Loucy (cell line): ENCODE measurements around the gene PRUNE2.
A peak's percentile ranks its signal among the peaks of the same experiment; 100 is the strongest.

Experiments
- H2AFZ ChIP-seq: fragments of 200-600 bp; sonication (generic); 2 replicates; pipeline ENCODE4 v1.6.0; 2016; ENCODE audit warnings: antibody characterized with exemption, mild to moderate bottlenecking, low read length, moderate library complexity
- H3F3A ChIP-seq: fragments of 200-600 bp; 2 replicates; pipeline ENCODE4 v1.6.0; 2016; ENCODE audit warnings: antibody characterized with exemption, low read depth, mild to moderate bottlenecking
- H3K27me3 ChIP-seq: fragments of 200-600 bp; sonication (generic); 2 replicates; pipeline ENCODE4 v1.6.1; 2014; ENCODE audit warnings: low read length, mild to moderate bottlenecking; ENCODE audit not compliant: insufficient read depth, poor library complexity, severe bottlenecking
- H3K36me3 ChIP-seq: fragments of 200-600 bp; sonication (generic); 2 replicates; pipeline ENCODE4 v1.6.1; 2016; ENCODE audit warnings: low read length; ENCODE audit not compliant: insufficient read depth
- H3K4me1 ChIP-seq: fragments of 200-600 bp; sonication (generic); 2 replicates; pipeline ENCODE4 v1.5.1; 2014; ENCODE audit warnings: low read length, mild to moderate bottlenecking; ENCODE audit not compliant: insufficient read depth, poor library complexity, severe bottlenecking
- H3K4me2 ChIP-seq: fragments of 200-600 bp; sonication (generic); 2 replicates; pipeline ENCODE4 v1.6.0; 2014; ENCODE audit warnings: antibody characterized with exemption, low read length, low read depth, mild to moderate bottlenecking; ENCODE audit not compliant: poor library complexity, severe bottlenecking
- H3K4me3 ChIP-seq: fragments of 200-600 bp; sonication (generic); 2 replicates; pipeline ENCODE4 v1.5.1; 2014; ENCODE audit warnings: low read length, mild to moderate bottlenecking, mixed read lengths; ENCODE audit not compliant: poor library complexity, severe bottlenecking
- H3K79me2 ChIP-seq: fragments of 200-600 bp; sonication (generic); 2 replicates; pipeline ENCODE4 v1.6.1; 2014; ENCODE audit warnings: low read length; ENCODE audit not compliant: insufficient read depth
- H3K9ac ChIP-seq: fragments of 200-600 bp; sonication (generic); 2 replicates; pipeline ENCODE4 v1.6.0; 2014; ENCODE audit warnings: mild to moderate bottlenecking, low read depth, low read length, moderate library complexity; ENCODE audit not compliant: poor library complexity, severe bottlenecking
- H3K9me2 ChIP-seq: fragments of 200-600 bp; sonication (generic); replicated peaks from 2 replicates; pipeline ENCODE4 v1.6.1; 2016; ENCODE audit warnings: low read depth, low read length, mixed read lengths
- H3K9me3 ChIP-seq: fragments of 200-600 bp; sonication (generic); 2 replicates; pipeline ENCODE4 v1.6.1; 2014; ENCODE audit warnings: mild to moderate bottlenecking, antibody characterized with exemption, low read length, low read depth; ENCODE audit not compliant: insufficient read depth
- H4K20me1 ChIP-seq: fragments of 200-600 bp; sonication (generic); 2 replicates; pipeline ENCODE4 v1.6.0; 2014; ENCODE audit warnings: antibody characterized with exemption, low read length, mild to moderate bottlenecking; ENCODE audit not compliant: insufficient read depth, poor library complexity, severe bottlenecking
- EZH2phosphoT487 ChIP-seq: fragments of 200-600 bp; IDR thresholded peaks from 2 replicates; pipeline ENCODE4 v1.6.1; 2018; ENCODE audit warnings: antibody characterized with exemption, mild to moderate bottlenecking, moderate library complexity, borderline replicate concordance
- TF ChIP-seq, protein P1 (sequence below): fragments of 200-600 bp; sonication (generic); conservative IDR thresholded peaks from 2 replicates; pipeline ENCODE4 v1.5.1; 2014; ENCODE audit warnings: mild to moderate bottlenecking, antibody characterized with exemption, low read length

Gene PRUNE2

DNA sequence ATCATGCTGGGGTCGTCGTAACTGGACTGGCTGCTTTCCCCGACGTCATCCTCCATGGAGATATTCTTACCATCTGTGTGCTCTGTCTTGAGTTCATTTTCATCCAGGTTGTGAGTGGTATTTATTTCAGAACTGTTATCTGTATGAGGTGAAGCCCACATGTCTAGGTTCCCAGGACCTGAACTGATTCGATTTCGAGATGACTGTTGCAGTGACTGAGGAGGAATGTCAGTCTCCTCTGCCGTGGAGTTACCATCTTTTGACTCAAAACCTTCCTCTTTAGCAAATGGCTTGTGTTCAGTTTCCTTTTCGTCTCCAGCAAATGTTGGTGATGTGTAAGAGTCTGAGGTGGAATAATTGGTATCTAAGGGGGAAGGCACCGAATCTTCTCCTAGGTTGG, 196.9 kb downstream of the PRUNE2 start:
- H3K27me3 ChIP-seq = peaks cover 4% of the 10 kb centered on the region
- H3K4me3 ChIP-seq = no peak overlapping the region
- no peak overlapping the region for H2AFZ ChIP-seq
- H3F3A ChIP-seq = no peaks in the 10 kb centered on the region
- no peak overlapping the region for H3K4me2 ChIP-seq
- H3K79me2 ChIP-seq = no peaks in the 10 kb centered on the region
- no peaks in the 10 kb centered on the region for H3K9me2 ChIP-seq
- no peak for TF ChIP-seq EZH2phosphoT487
- TF ChIP-seq, protein P1, sequence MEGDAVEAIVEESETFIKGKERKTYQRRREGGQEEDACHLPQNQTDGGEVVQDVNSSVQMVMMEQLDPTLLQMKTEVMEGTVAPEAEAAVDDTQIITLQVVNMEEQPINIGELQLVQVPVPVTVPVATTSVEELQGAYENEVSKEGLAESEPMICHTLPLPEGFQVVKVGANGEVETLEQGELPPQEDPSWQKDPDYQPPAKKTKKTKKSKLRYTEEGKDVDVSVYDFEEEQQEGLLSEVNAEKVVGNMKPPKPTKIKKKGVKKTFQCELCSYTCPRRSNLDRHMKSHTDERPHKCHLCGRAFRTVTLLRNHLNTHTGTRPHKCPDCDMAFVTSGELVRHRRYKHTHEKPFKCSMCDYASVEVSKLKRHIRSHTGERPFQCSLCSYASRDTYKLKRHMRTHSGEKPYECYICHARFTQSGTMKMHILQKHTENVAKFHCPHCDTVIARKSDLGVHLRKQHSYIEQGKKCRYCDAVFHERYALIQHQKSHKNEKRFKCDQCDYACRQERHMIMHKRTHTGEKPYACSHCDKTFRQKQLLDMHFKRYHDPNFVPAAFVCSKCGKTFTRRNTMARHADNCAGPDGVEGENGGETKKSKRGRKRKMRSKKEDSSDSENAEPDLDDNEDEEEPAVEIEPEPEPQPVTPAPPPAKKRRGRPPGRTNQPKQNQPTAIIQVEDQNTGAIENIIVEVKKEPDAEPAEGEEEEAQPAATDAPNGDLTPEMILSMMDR = no peak
- peaks cover 3% of the 10 kb centered on the region for H3K4me1 ChIP-seq
- no peaks in the 10 kb centered on the region for H4K20me1 ChIP-seq
- no peaks in the 10 kb centered on the region for H3K36me3 ChIP-seq
- no peaks in the 10 kb centered on the region for H3K9me3 ChIP-seq
- no peak overlapping the region for H3K9ac ChIP-seq

DNA sequence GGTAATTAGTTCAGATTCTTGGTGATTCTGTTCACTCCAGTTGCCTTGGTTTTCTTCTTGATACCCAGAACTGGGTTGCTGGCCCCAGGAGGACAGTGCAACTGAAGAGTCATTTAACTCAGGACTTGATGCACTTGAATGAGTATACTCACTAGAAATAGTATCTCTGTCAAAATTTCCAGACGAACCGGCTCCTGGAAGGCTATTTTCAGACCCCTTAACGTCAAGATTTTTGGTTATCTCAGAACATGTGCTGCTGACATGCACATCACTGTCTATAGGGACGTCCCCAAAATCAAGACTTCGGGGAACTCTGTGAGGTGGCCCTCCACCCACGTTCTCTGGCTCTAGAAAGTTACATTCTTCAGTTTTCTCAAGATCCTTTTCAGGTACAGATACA, 198.4 kb downstream of the PRUNE2 start:
- no peaks in the 10 kb centered on the region for H4K20me1 ChIP-seq
- peaks cover 4% of the 10 kb centered on the region for H3K27me3 ChIP-seq
- TF ChIP-seq EZH2phosphoT487 = no peak
- TF ChIP-seq, protein P1 = no peak
- no peak overlapping the region for H3K4me2 ChIP-seq
- H3F3A ChIP-seq = no peaks in the 10 kb centered on the region
- H3K4me3 ChIP-seq = no peak overlapping the region
- peaks cover 3% of the 10 kb centered on the region for H3K4me1 ChIP-seq
- H3K9me2 ChIP-seq = no peaks in the 10 kb centered on the region
- no peaks in the 10 kb centered on the region for H3K79me2 ChIP-seq
- H3K9me3 ChIP-seq = no peaks in the 10 kb centered on the region
- H3K36me3 ChIP-seq = no peaks in the 10 kb centered on the region
- no peak overlapping the region for H3K9ac ChIP-seq
- no peak overlapping the region for H2AFZ ChIP-seq

DNA sequence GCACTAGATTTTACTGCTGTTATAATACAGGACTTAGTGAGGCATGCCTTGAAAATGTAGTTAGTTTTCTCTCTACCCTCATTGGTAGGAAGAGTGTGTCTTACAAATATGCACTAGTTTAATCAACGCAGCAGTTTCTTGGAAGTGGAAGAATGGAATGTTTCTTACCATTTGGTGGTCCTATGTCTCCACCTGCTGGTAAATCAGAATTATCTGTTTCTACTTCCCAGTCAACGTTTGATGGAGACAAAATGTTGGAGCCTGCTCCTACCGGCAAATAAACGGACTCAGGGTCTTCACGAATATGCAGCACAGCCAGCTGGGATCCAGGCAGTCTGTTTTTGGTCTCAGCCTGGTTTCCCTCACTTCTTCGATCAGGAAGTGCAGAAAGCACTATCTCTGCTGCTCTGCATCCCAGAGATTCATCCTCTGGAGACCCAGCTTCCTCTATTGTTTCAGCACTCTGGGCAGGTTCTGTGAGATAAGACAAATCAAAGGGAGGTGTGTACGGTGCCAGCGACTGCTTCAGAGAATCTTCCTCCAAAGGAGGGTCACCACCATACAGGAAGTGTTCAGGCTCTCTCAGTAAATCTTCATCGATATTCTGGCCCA, 201.2 kb downstream of the PRUNE2 start:
- H3K27me3 ChIP-seq = peaks cover 2% of the 10 kb centered on the region
- H3K4me1 ChIP-seq = peaks cover 9% of the 10 kb centered on the region
- no peaks in the 10 kb centered on the region for H3K36me3 ChIP-seq
- no peak overlapping the region for H3K9ac ChIP-seq
- no peaks in the 10 kb centered on the region for H3F3A ChIP-seq
- no peaks in the 10 kb centered on the region for H3K9me2 ChIP-seq
- peak overlapping the region; percentile 65 for H3K4me2 ChIP-seq
- no peaks in the 10 kb centered on the region for H3K79me2 ChIP-seq
- peak overlapping the region; percentile 58 for H3K4me3 ChIP-seq
- H4K20me1 ChIP-seq = no peaks in the 10 kb centered on the region
- no peak for TF ChIP-seq EZH2phosphoT487
- TF ChIP-seq, protein P1 = peak; percentile 91
- peak overlapping the region; percentile 69 for H2AFZ ChIP-seq
- no peaks in the 10 kb centered on the region for H3K9me3 ChIP-seq
